DOHH2 (cell line): ENCODE data around the gene CCDC138.

Experiments
- H3F3A ChIP-seq: fragments of 200-600 bp; sonication (generic), shearing (Covaris generic); 2 replicates; pipeline ENCODE4 v1.6.0; 2016; ENCODE audit warnings: antibody characterized with exemption, mild to moderate bottlenecking; ENCODE audit not compliant: control insufficient read depth, insufficient read depth
- H3K27ac ChIP-seq: fragments of 200-600 bp; sonication (generic); 2 replicates; pipeline ENCODE4 v1.5.1; 2014; ENCODE audit warnings: low read depth, mild to moderate bottlenecking, low read length, moderate library complexity
- H3K27me3 ChIP-seq: fragments of 200-600 bp; sonication (generic); 2 replicates; pipeline ENCODE4 v1.6.1; 2014; ENCODE audit warnings: mild to moderate bottlenecking, low read length, mixed read lengths; ENCODE audit not compliant: control insufficient read depth
- H3K36me3 ChIP-seq: fragments of 200-600 bp; sonication (generic); 2 replicates; pipeline ENCODE4 v1.6.1; 2014; ENCODE audit warnings: mild to moderate bottlenecking, low read length, moderate library complexity, mixed read lengths; ENCODE audit not compliant: control insufficient read depth
- H3K4me1 ChIP-seq: fragments of 200-600 bp; sonication (generic); 2 replicates; pipeline ENCODE4 v1.6.1; 2014; ENCODE audit warnings: mild to moderate bottlenecking, low read length, mixed read lengths; ENCODE audit not compliant: control insufficient read depth
- H3K4me2 ChIP-seq: fragments of 200-600 bp; sonication (generic); 2 replicates; pipeline ENCODE4 v1.6.0; 2014; ENCODE audit warnings: mild to moderate bottlenecking, low read length, moderate library complexity
- H3K4me3 ChIP-seq: fragments of 200-600 bp; sonication (generic); 2 replicates; pipeline ENCODE4 v1.5.1; 2014; ENCODE audit warnings: mild to moderate bottlenecking, low read length, mixed read lengths
- H3K79me2 ChIP-seq: fragments of 200-600 bp; sonication (generic); 2 replicates; pipeline ENCODE4 v1.6.1; 2014; ENCODE audit warnings: mild to moderate bottlenecking, low read length, mixed read lengths; ENCODE audit not compliant: control insufficient read depth
- H3K9me2 ChIP-seq: fragments of 200-600 bp; sonication (generic); replicated peaks from 2 replicates; pipeline ENCODE4 v1.6.1; 2014; ENCODE audit warnings: mild to moderate bottlenecking, low read length, mixed read lengths; ENCODE audit not compliant: control insufficient read depth
- H3K9me3 ChIP-seq: fragments of 200-600 bp; sonication (generic); 2 replicates; pipeline ENCODE4 v1.6.1; 2014; ENCODE audit warnings: antibody characterized with exemption, low read length, mixed read lengths; ENCODE audit not compliant: control insufficient read depth, insufficient read depth
- H4K20me1 ChIP-seq: fragments of 200-600 bp; sonication (generic); 2 replicates; pipeline ENCODE4 v1.6.0; 2014; ENCODE audit warnings: low read depth, mild to moderate bottlenecking, antibody characterized with exemption, low read length, moderate library complexity; ENCODE audit not compliant: control insufficient read depth, insufficient read depth
- EZH2phosphoT487 ChIP-seq: fragments of 200-600 bp; sonication (generic); IDR thresholded peaks from 2 replicates; pipeline ENCODE4 v1.6.1; 2017; ENCODE audit warnings: borderline replicate concordance, mild to moderate bottlenecking, antibody characterized with exemption, low read length, moderate library complexity, mixed read lengths
- TF ChIP-seq, protein P1 (sequence below): fragments of 200-600 bp; sonication (generic); IDR thresholded peaks from one replicate; pipeline ENCODE4 v1.5.1; 2014; ENCODE audit warnings: antibody characterized with exemption, mild to moderate bottlenecking, low read depth, low read length; ENCODE audit not compliant: poor library complexity, severe bottlenecking

The CCDC138 gene

DNA sequence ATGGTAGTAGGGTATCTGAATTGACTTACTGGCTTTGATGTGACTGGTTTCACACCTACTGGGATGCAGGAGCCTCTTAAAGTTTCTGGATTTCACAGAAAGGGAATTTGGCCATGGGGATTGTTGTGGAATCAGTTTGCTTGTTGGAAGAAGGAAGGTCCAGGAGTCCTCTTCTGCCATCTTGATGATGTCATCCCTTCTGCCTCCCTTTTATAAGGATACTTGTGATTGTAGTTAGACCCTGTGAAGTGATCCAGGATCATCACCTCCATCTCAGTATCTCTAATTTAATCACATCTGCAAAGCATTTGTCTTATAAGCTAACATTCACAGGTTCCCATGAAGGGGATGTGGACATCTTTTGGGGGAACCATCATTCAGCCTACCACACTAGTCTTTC, 79.5 kb downstream of the CCDC138 start:
- no peaks in the 10 kb centered on the region for H3K4me1 ChIP-seq
- H3F3A ChIP-seq, result no peaks in the 10 kb centered on the region
- peaks cover 57% of the 10 kb centered on the region for H3K36me3 ChIP-seq
- no peaks in the 10 kb centered on the region for H3K9me2 ChIP-seq
- no peak overlapping the region for H3K27ac ChIP-seq
- no peaks in the 10 kb centered on the region for H3K79me2 ChIP-seq
- TF ChIP-seq EZH2phosphoT487, result no peak
- TF ChIP-seq, protein P1, sequence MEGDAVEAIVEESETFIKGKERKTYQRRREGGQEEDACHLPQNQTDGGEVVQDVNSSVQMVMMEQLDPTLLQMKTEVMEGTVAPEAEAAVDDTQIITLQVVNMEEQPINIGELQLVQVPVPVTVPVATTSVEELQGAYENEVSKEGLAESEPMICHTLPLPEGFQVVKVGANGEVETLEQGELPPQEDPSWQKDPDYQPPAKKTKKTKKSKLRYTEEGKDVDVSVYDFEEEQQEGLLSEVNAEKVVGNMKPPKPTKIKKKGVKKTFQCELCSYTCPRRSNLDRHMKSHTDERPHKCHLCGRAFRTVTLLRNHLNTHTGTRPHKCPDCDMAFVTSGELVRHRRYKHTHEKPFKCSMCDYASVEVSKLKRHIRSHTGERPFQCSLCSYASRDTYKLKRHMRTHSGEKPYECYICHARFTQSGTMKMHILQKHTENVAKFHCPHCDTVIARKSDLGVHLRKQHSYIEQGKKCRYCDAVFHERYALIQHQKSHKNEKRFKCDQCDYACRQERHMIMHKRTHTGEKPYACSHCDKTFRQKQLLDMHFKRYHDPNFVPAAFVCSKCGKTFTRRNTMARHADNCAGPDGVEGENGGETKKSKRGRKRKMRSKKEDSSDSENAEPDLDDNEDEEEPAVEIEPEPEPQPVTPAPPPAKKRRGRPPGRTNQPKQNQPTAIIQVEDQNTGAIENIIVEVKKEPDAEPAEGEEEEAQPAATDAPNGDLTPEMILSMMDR, result no peak
- H3K4me2 ChIP-seq, result no peak overlapping the region
- peaks cover 3% of the 10 kb centered on the region; the same call in 1 of the 2 replicates for H3K9me3 ChIP-seq
- H3K4me3 ChIP-seq, result no peak overlapping the region
- H4K20me1 ChIP-seq, result no peaks in the 10 kb centered on the region
- H3K27me3 ChIP-seq, result no peaks in the 10 kb centered on the region

- H3K27ac ChIP-seq, result no peak overlapping the region
- no peaks in the 10 kb centered on the region for H3F3A ChIP-seq
- no peaks in the 10 kb centered on the region for H3K27me3 ChIP-seq
- H3K4me1 ChIP-seq, result no peaks in the 10 kb centered on the region
- no peak overlapping the region for H3K4me2 ChIP-seq
- TF ChIP-seq EZH2phosphoT487, result no peak
- TF ChIP-seq, protein P1, result no peak
- H3K79me2 ChIP-seq, result no peaks in the 10 kb centered on the region
- no peaks in the 10 kb centered on the region for H4K20me1 ChIP-seq
- peaks cover 45% of the 10 kb centered on the region for H3K36me3 ChIP-seq
- H3K4me3 ChIP-seq, result no peak overlapping the region
- H3K9me2 ChIP-seq, result no peaks in the 10 kb centered on the region
- peaks cover 3% of the 10 kb centered on the region; the same call in 1 of the 2 replicates for H3K9me3 ChIP-seq
Observed at GRCh38 chr2:108868911-108869310, 82.3 kb downstream of the CCDC138 start.

DNA sequence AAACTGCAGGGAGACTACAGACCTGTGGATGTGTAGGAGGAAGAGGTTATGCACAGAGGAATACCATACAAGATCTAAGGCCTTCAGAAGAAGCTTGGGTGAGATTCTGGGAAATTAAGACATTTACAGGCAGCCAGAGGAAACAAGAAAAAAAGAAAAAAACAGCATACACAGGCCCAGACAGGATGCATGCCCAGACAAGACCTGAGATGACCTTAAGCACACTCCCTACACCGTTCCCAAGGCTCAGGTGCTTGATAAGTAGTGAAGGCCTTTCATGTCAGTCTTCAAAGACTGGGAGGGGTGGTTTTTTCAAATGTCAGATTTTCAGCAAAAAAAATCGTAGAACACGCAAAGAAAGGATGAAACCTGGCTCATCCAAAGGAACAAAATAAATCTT, 83.0 kb downstream of the CCDC138 start:
- Histone ChIP-seq H3K4me3 (no peak overlapping the region), H3K9me3 (peaks cover 3% of the 10 kb centered on the region; the same call in 1 of the 2 replicates), H4K20me1 (no peaks in the 10 kb centered on the region), H3K79me2 (no peaks in the 10 kb centered on the region), H3F3A (no peaks in the 10 kb centered on the region), H3K4me2 (no peak overlapping the region), H3K9me2 (no peaks in the 10 kb centered on the region), H3K27me3 (no peaks in the 10 kb centered on the region), H3K36me3 (peaks cover 51% of the 10 kb centered on the region), H3K27ac (no peak overlapping the region), H3K4me1 (no peaks in the 10 kb centered on the region)
- TF ChIP-seq, protein P1, result no peak
- TF ChIP-seq EZH2phosphoT487, result no peak
